CD14-positive monocyte (primary cell): ENCODE data around the gene TTC23L. TPM values are rescaled to one million over a fixed set of nuclear protein-coding genes. Genes with fewer than 3 reads are reported as not detected.

Experiments used
- DNase-seq, 3 donors: peaks; one replicate each; pipeline ENCODE4 v3.0.0-alpha.2; 2011 to 2022
- H2AFZ ChIP-seq: 2 replicates; pipeline ENCODE4 v1.6.0; 2012; ENCODE audit warnings: mild to moderate bottlenecking, low read depth, low read length, inconsistent platforms; ENCODE audit not compliant: insufficient read depth, poor library complexity, severe bottlenecking
- H3K27ac ChIP-seq, 2 donors: 1 replicate in 1 of 2; 2 replicates in 1 of 2; pipeline ENCODE4 v1.5.1; 2012 to 2013; ENCODE audit warnings: low read length in 2 of 2, control low read depth in 1 of 2, inconsistent platforms in 1 of 2, low read depth in 1 of 2, mild to moderate bottlenecking in 1 of 2
- H3K27me3 ChIP-seq, 2 donors: one replicate each; pipeline versions ENCODE4 v1.6.0 to v1.6.1; 2011 to 2013; ENCODE audit warnings: low read length in 2 of 2; ENCODE audit not compliant: control insufficient read depth in 2 of 2, insufficient read depth in 2 of 2
- H3K36me3 ChIP-seq, 2 donors: replicated peaks in 1 of 2; 1 replicate in 1 of 2; 2 replicates in 1 of 2; pipeline versions ENCODE4 v1.5.1 to v1.6.1; 2012 to 2013; ENCODE audit warnings: low read length in 2 of 2, control low read depth in 1 of 2, inconsistent platforms in 1 of 2, mild to moderate bottlenecking in 1 of 2; ENCODE audit not compliant: insufficient read depth in 2 of 2, control insufficient read depth in 1 of 2
- H3K4me1 ChIP-seq, 2 donors: 1 replicate in 1 of 2; 2 replicates in 1 of 2; pipeline versions ENCODE4 v1.5.1 to v1.6.1; 2012 to 2013; ENCODE audit warnings: low read length in 2 of 2, control low read depth in 1 of 2, inconsistent platforms in 1 of 2, mild to moderate bottlenecking in 1 of 2, moderate library complexity in 1 of 2; ENCODE audit not compliant: insufficient read depth in 2 of 2, control insufficient read depth in 1 of 2
- H3K4me2 ChIP-seq: replicated peaks from 2 replicates; pipeline ENCODE3; 2012; ENCODE audit warnings: low read length, moderate library complexity, mild to moderate bottlenecking; ENCODE audit not compliant: poor library complexity, severe bottlenecking; ENCODE audit errors: extremely low read depth
- H3K4me3 ChIP-seq, 3 experiments: fragments of 200-600 bp in 1 of 3; sonication (generic) in 1 of 3; replicated peaks in 1 of 3; 1 replicate in 2 of 3; 2 replicates in 1 of 3; pipeline ENCODE4 v1.5.1; 2011 to 2013; ENCODE audit warnings: low read length in 3 of 3, mild to moderate bottlenecking in 3 of 3, control low read depth in 2 of 3, low read depth in 2 of 3, inconsistent platforms in 1 of 3, moderate library complexity in 1 of 3
- H3K79me2 ChIP-seq: 2 replicates; pipeline ENCODE4 v1.6.0; 2012; ENCODE audit warnings: mild to moderate bottlenecking, control low read depth, inconsistent platforms, low read length, moderate library complexity; ENCODE audit not compliant: insufficient read depth
- H3K9ac ChIP-seq: 2 replicates; pipeline ENCODE4 v1.6.0; 2017; ENCODE audit warnings: low read length, mild to moderate bottlenecking; ENCODE audit not compliant: insufficient read depth, poor library complexity, severe bottlenecking
- H3K9me3 ChIP-seq, 2 donors: replicated peaks in 1 of 2; 1 replicate in 1 of 2; 2 replicates in 1 of 2; pipeline versions ENCODE4 v1.5.1 to v1.6.1; 2012 to 2013; ENCODE audit warnings: low read length in 2 of 2, control low read depth in 1 of 2; ENCODE audit not compliant: control insufficient read depth in 1 of 2, insufficient read depth in 1 of 2
- H4K20me1 ChIP-seq: 2 replicates; pipeline ENCODE4 v1.6.0; 2012; ENCODE audit warnings: mild to moderate bottlenecking, low read length, control low read depth, moderate library complexity; ENCODE audit not compliant: insufficient read depth
- H3K27ac Mint-ChIP-seq, 7 donors: one replicate each; pipeline ENCODE4 v1.8.0; 2020; ENCODE audit warnings: mild to moderate bottlenecking in 7 of 7, mixed read lengths in 7 of 7, moderate library complexity in 6 of 7, inconsistent platforms in 2 of 7
- H3K27me3 Mint-ChIP-seq, 3 donors: one replicate each; pipeline ENCODE4 v1.8.0; 2021 to 2022; ENCODE audit warnings: low read depth in 3 of 3, mild to moderate bottlenecking in 3 of 3, mixed read lengths in 3 of 3, moderate library complexity in 3 of 3, inconsistent platforms in 1 of 3
- H3K36me3 Mint-ChIP-seq, 2 donors: one replicate each; pipeline ENCODE4 v1.8.0; 2020; ENCODE audit warnings: mixed read lengths in 2 of 2, inconsistent platforms in 1 of 2, mild to moderate bottlenecking in 1 of 2
- H3K4me1 Mint-ChIP-seq: one replicate; pipeline ENCODE4 v1.8.0; 2020; ENCODE audit warnings: mild to moderate bottlenecking, mixed read lengths
- H3K4me3 Mint-ChIP-seq, 2 donors: one replicate each; pipeline ENCODE4 v1.8.0; 2020; ENCODE audit warnings: mild to moderate bottlenecking in 2 of 2, mixed read lengths in 2 of 2, moderate library complexity in 1 of 2
- H3K9me3 Mint-ChIP-seq, 7 donors: one replicate each; pipeline ENCODE4 v1.8.0; 2020 to 2022; ENCODE audit warnings: mixed read lengths in 7 of 7, mild to moderate bottlenecking in 6 of 7, moderate library complexity in 6 of 7, inconsistent platforms in 2 of 7
- CTCF ChIP-seq: fragments of 200-600 bp; IDR thresholded peaks from one replicate; pipeline ENCODE4 v1.8.0; 2022; ENCODE audit warnings: antibody characterized with exemption, mild to moderate bottlenecking
- WGBS: methylation state at CpG from one replicate; pipeline ENCODE4 v1.1.5; 2013; ENCODE audit warnings: missing lambda C conversion rate; ENCODE audit not compliant: insufficient coverage; 5-methylcytosine and 5-hydroxymethylcytosine counted together
- intact Hi-C, 2 donors: fragments of 100-400 bp; cut with micrococcal nuclease; formaldehyde crosslinking; loops; one replicate each; pipeline versions ENCODE4 v1.15.0 to v1.15.1; 2023
- polyA plus RNA-seq, 3 donors: library from polyadenylated mRNA; depleted of rRNA in 1 of 3; unstranded in 2 of 3; stranded (reverse) in 1 of 3; fragments of 300-500 nt in 2 of 3; fragments of >200 nt in 1 of 3; fragmentation: Illumina TruSeq in 2 of 3; gene quantifications; 1 replicate in 2 of 3; 2 replicates in 1 of 3; pipeline ENCODE4 v1.2.3, GENCODE V29; 2012 to 2021

TTC23L gene
- polyA plus RNA-seq, 3 donors: not detected

GRCh38 chr5:34820593-34820992 lies 18.4 kb upstream of the TTC23L start:
- WGBS: 88% methylated on average over 1 of the region's 1 CpG
- no peak overlapping the region for H3K27ac ChIP-seq
- no peak overlapping the region for H3K4me3 ChIP-seq
- no peaks in the 10 kb centered on the region for H3K36me3 Mint-ChIP-seq
- peaks cover 0 to 5% (median 0%) of the 10 kb centered on the region in 7 donors for H3K9me3 Mint-ChIP-seq
- H3K4me1 Mint-ChIP-seq: no peaks in the 10 kb centered on the region
- H3K79me2 ChIP-seq: no peaks in the 10 kb centered on the region
- intact Hi-C loops: no loop called here
- H3K36me3 ChIP-seq: no peaks in the 10 kb centered on the region
- no peaks in the 10 kb centered on the region for H3K27me3 ChIP-seq
- H3K9ac ChIP-seq: no peak overlapping the region
- no peaks in the 10 kb centered on the region for H3K9me3 ChIP-seq
- no peaks in the 10 kb centered on the region for H3K4me1 ChIP-seq
- no peak overlapping the region for H2AFZ ChIP-seq
- peaks cover 0 to 2% (median 0%) of the 10 kb centered on the region in 3 donors for H3K27me3 Mint-ChIP-seq
- no peak overlapping the region for H3K27ac Mint-ChIP-seq
- no peak overlapping the region for H3K4me3 Mint-ChIP-seq
- H4K20me1 ChIP-seq: no peaks in the 10 kb centered on the region
- H3K4me2 ChIP-seq: no peak overlapping the region
- no peak for DNase-seq
- TF ChIP-seq CTCF: no peak

GRCh38 chr5:34822956-34823715 lies 15.8 kb upstream of the TTC23L start:
- intact Hi-C loops: no loop called here
- 93% methylated on average over 7 of the region's 8 CpGs for WGBS
- no peak overlapping the region for H3K4me3 Mint-ChIP-seq
- Histone ChIP-seq H4K20me1 (no peaks in the 10 kb centered on the region), H3K27me3 (no peaks in the 10 kb centered on the region), H3K4me3 (no peak overlapping the region), H3K27ac (no peak overlapping the region), H2AFZ (no peak overlapping the region), H3K9ac (no peak overlapping the region), H3K36me3 (no peaks in the 10 kb centered on the region), H3K4me2 (no peak overlapping the region), H3K9me3 (no peaks in the 10 kb centered on the region), H3K79me2 (no peaks in the 10 kb centered on the region), H3K4me1 (no peaks in the 10 kb centered on the region)
- peaks cover 0 to 4% (median 2%) of the 10 kb centered on the region in 3 donors for H3K27me3 Mint-ChIP-seq
- H3K36me3 Mint-ChIP-seq: no peaks in the 10 kb centered on the region
- peaks cover 0 to 7% (median 0%) of the 10 kb centered on the region in 7 donors for H3K9me3 Mint-ChIP-seq
- no peak for DNase-seq
- H3K4me1 Mint-ChIP-seq: no peaks in the 10 kb centered on the region
- no peak overlapping the region for H3K27ac Mint-ChIP-seq
- no peak for TF ChIP-seq CTCF
